Upper lobe of left lung (tissue), 4 donors: ENCODE results near the gene RHAG.

Experiments used
- CTCF ChIP-seq, 6 experiments: fragments of 450-650 bp in 4 of 6; fragments of 200-600 bp in 2 of 6; sonication (generic) in 2 of 6; IDR thresholded peaks; one replicate each; pipeline ENCODE4 v1.5.1; 2016 to 2019; ENCODE audit warnings: antibody characterized with exemption in 6 of 6
- EP300 ChIP-seq, 4 donors: sonication (generic); formaldehyde crosslinking; IDR thresholded peaks; one replicate each; pipeline ENCODE4 v1.5.1; 2017; ENCODE audit warnings: antibody characterized with exemption in 4 of 4, control low read depth in 2 of 4
- POLR2A ChIP-seq, 4 donors: fragments of 450-650 bp; IDR thresholded peaks; one replicate each; pipeline ENCODE4 v1.5.1; 2016 to 2017; ENCODE audit warnings: antibody characterized with exemption in 4 of 4, mild to moderate bottlenecking in 2 of 4
- POLR2AphosphoS5 ChIP-seq, 2 donors: sonication (generic); formaldehyde crosslinking; IDR thresholded peaks; one replicate each; pipeline ENCODE4 v1.5.1; 2017; ENCODE audit warnings: antibody characterized with exemption in 2 of 2

GRCh38 chr6:49609285-49609684 is 27.4 kb downstream of the RHAG start:
- TF ChIP-seq EP300 (IDR thresholded peaks at IDR 0.05) (no peak), CTCF (IDR thresholded peaks at IDR 0.05) (no peak), POLR2AphosphoS5 (IDR thresholded peaks at IDR 0.05) (no peak), POLR2A (IDR thresholded peaks at IDR 0.05) (no peak)
